NCI-H1436 (cell line): ENCODE results near the gene AP3S2.

Experiments
- DNase-seq: peaks from one replicate; lab custom pipeline; 2025; lab: John Stamatoyannopoulos, UW

AP3S2 gene

GRCh38 chr15:89814112-89814742 is 79.6 kb downstream of the AP3S2 start:
- DNase-seq, result no peak

GRCh38 chr15:89813381-89814111 is 80.2 kb downstream of the AP3S2 start:
- DNase-seq, result no peak

GRCh38 chr15:89812847-89813320 is 80.9 kb downstream of the AP3S2 start:
- no peak for DNase-seq

GRCh38 chr15:89812011-89812846 is 81.6 kb downstream of the AP3S2 start:
- DNase-seq, result no peak

GRCh38 chr15:89810837-89811236 is 83.0 kb downstream of the AP3S2 start:
- DNase-seq, result no peak

GRCh38 chr15:89809787-89810148 is 84.0 kb downstream of the AP3S2 start:
- DNase-seq, result no peak

GRCh38 chr15:89809093-89809786 is 84.6 kb downstream of the AP3S2 start:
- no peak for DNase-seq

GRCh38 chr15:89808160-89808870 is 85.5 kb downstream of the AP3S2 start:
- no peak for DNase-seq

GRCh38 chr15:89807689-89808088 is 86.1 kb downstream of the AP3S2 start:
- DNase-seq, result no peak

GRCh38 chr15:89806559-89807550 is 86.9 kb downstream of the AP3S2 start:
- no peak for DNase-seq

- no peak for DNase-seq
Measured at GRCh38 chr15:89806210-89806558, 87.6 kb downstream of the AP3S2 start.

- no peak for DNase-seq
Measured at GRCh38 chr15:89805241-89806209, 88.3 kb downstream of the AP3S2 start.

- no peak for DNase-seq
Measured at GRCh38 chr15:89803941-89804800, 89.6 kb downstream of the AP3S2 start.

- no peak for DNase-seq
Measured at GRCh38 chr15:89802986-89803824, 90.6 kb downstream of the AP3S2 start.

GRCh38 chr15:89802231-89802928 is 91.4 kb downstream of the AP3S2 start:
- no peak for DNase-seq

- no peak for DNase-seq
Measured at GRCh38 chr15:89801471-89802195, 92.2 kb downstream of the AP3S2 start.
